Measurements from ENCODE around the gene STUM.
A peak's percentile ranks its signal among the peaks of the same experiment; 100 is the strongest.

STUM gene

GRCh38 chr1:226545836-226546596, 2.5 kb upstream of the STUM start:
- intact Hi-C loops (cut with DNase I; ENCODE audit: low total_unique reads): loop anchor here (2.0 kb wide), 1 partner anchor 281 kb away; no protein-coding TSS in a partner anchor

DNA sequence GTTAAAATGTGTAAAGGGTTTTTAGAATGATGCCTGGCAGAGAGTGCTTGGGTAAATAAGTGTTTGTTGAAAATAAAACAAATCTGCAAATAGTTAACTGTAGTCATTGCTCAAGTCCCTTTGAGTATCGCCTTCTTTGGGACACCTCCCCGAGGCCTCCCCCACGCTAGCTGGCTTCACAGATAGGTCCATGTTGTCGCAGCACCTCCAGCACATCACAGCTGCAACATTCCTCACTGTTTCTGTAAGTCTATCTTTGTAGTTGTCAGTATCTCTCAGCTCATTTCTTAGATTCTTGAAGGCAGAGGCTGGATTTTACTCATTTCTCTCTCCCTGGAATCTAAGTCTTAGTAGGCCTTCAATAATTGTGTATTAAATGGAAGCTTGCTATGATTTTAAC, 1.6 kb upstream of the STUM start:
- Histone ChIP-seq H3K27me3 (no peaks in the 10 kb centered on the region), H3K36me3 (no peaks in the 10 kb centered on the region), H3K4me1 (peaks cover 0 to 38% (median 33%) of the 10 kb centered on the region in 4 donors), H3K27ac (no peak overlapping the region), H3K9me3 (no peaks in the 10 kb centered on the region), H3K4me3 (no peak overlapping the region)
- TF ChIP-seq, protein P1, sequence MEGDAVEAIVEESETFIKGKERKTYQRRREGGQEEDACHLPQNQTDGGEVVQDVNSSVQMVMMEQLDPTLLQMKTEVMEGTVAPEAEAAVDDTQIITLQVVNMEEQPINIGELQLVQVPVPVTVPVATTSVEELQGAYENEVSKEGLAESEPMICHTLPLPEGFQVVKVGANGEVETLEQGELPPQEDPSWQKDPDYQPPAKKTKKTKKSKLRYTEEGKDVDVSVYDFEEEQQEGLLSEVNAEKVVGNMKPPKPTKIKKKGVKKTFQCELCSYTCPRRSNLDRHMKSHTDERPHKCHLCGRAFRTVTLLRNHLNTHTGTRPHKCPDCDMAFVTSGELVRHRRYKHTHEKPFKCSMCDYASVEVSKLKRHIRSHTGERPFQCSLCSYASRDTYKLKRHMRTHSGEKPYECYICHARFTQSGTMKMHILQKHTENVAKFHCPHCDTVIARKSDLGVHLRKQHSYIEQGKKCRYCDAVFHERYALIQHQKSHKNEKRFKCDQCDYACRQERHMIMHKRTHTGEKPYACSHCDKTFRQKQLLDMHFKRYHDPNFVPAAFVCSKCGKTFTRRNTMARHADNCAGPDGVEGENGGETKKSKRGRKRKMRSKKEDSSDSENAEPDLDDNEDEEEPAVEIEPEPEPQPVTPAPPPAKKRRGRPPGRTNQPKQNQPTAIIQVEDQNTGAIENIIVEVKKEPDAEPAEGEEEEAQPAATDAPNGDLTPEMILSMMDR (IDR thresholded peaks at IDR 0.05): no peak
- peak in 1 of 2 donors; percentile 33 for DNase-seq
- intact Hi-C loops (cut with DNase I; ENCODE audit: low total_unique reads): loop anchor here (2.0 kb wide), 1 partner anchor 280 kb away; no protein-coding TSS in a partner anchor

More at GRCh38 chr1:226545836-226546596, 2.5 kb upstream of the STUM start:
- no peaks in the 10 kb centered on the region for H3K27me3 ChIP-seq
- peaks cover 0 to 33% (median 29%) of the 10 kb centered on the region in 4 donors for H3K4me1 ChIP-seq
- H3K27ac ChIP-seq: no peak overlapping the region
- no peak overlapping the region for H3K4me3 ChIP-seq
- H3K9me3 ChIP-seq: no peaks in the 10 kb centered on the region
- TF ChIP-seq, protein P1 (IDR thresholded peaks at IDR 0.05): no peak
- DNase-seq: peak in 1 of 2 donors; percentile 64
- no peaks in the 10 kb centered on the region for H3K36me3 ChIP-seq

- peaks cover 0 to 36% (median 31%) of the 10 kb centered on the region in 4 donors for H3K4me1 ChIP-seq
- H3K9me3 ChIP-seq: no peaks in the 10 kb centered on the region
- H3K36me3 ChIP-seq: no peaks in the 10 kb centered on the region
- TF ChIP-seq, protein P1 (IDR thresholded peaks at IDR 0.05): peak; percentile 94
- H3K27me3 ChIP-seq: no peaks in the 10 kb centered on the region
- peak; percentile 88 to 90 for DNase-seq
- peak overlapping the region in 1 of 2 donors; percentile 76 for H3K27ac ChIP-seq
- intact Hi-C loops (cut with DNase I; ENCODE audit: low total_unique reads): loop anchor here (2.0 kb wide), 1 partner anchor 279 kb away; no protein-coding TSS in a partner anchor
- peak overlapping the region; percentile 57 to 69 for H3K4me3 ChIP-seq
Measured at GRCh38 chr1:226547754-226548191, 791 bp upstream of the STUM start.

GRCh38 chr1:226549094-226549936, 751 bp downstream of the STUM start:
- TF ChIP-seq, protein P1 (IDR thresholded peaks at IDR 0.05): peak in 1 of 2 experiments; percentile 13
- no peaks in the 10 kb centered on the region for H3K27me3 ChIP-seq
- peaks cover 0 to 36% (median 28%) of the 10 kb centered on the region in 4 donors for H3K4me1 ChIP-seq
- H3K36me3 ChIP-seq: no peaks in the 10 kb centered on the region
- H3K9me3 ChIP-seq: no peaks in the 10 kb centered on the region
- DNase-seq: no peak
- intact Hi-C loops (cut with DNase I; ENCODE audit: low total_unique reads): no loop called here
- peak overlapping the region; percentile 76 to 78 for H3K27ac ChIP-seq
- H3K4me3 ChIP-seq: peak overlapping the region; percentile 57 to 69

- intact Hi-C loops (cut with DNase I; ENCODE audit: low total_unique reads): loop anchor here (2.0 kb wide), 1 partner anchor 55 kb away; no protein-coding TSS in a partner anchor
- peak; percentile 39 to 82 for DNase-seq
Measured at GRCh38 chr1:226549937-226550671, 1.5 kb downstream of the STUM start.

More at GRCh38 chr1:226549937-226550671, 1.5 kb downstream of the STUM start:
- peak overlapping the region; percentile 57 to 69 for H3K4me3 ChIP-seq
- no peaks in the 10 kb centered on the region for H3K9me3 ChIP-seq
- H3K27me3 ChIP-seq: no peaks in the 10 kb centered on the region
- H3K36me3 ChIP-seq: no peaks in the 10 kb centered on the region
- peaks cover 0 to 36% (median 28%) of the 10 kb centered on the region in 4 donors for H3K4me1 ChIP-seq
- peak overlapping the region; percentile 76 to 78 for H3K27ac ChIP-seq
- TF ChIP-seq, protein P1 (IDR thresholded peaks at IDR 0.05): peak in 1 of 2 experiments; percentile 4

Data from tibial artery (tissue), 4 donors.